Measurements from ENCODE around the gene FANCI. TPM values are rescaled to one million over a fixed set of nuclear protein-coding genes. Genes with fewer than 3 reads are reported as not detected.

Gene FANCI
- total and polyA plus RNA-seq, 2 of the 13 experiments (the other 11 are each of a cell fraction or from before 2014, with no cell fraction given): 15.7 to 68.8 TPM

GRCh38 chr15:89243691-89244573, at the start of gene FANCI (continued):
- no peak for TF ChIP-seq ZNF275 (CRISPR knock-in tag; IDR thresholded peaks at IDR 0.05; ENCODE audit: borderline replicate concordance)
- TF ChIP-seq ELF3 (CRISPR knock-in tag; IDR thresholded peaks at IDR 0.05): peak; percentile 64; the same call in 1 of the 2 replicates
- no peak for TF ChIP-seq ZNF550 (CRISPR knock-in tag; IDR thresholded peaks at IDR 0.05; ENCODE audit: borderline replicate concordance)
- no peak for TF ChIP-seq SRSF4 (IDR thresholded peaks at IDR 0.05; ENCODE audit: low read depth, low read length, poor library complexity, severe bottlenecking)
- TF ChIP-seq CHCHD3 (CRISPR knock-in tag; IDR thresholded peaks at IDR 0.05): no peak
- no peak for TF ChIP-seq SP5 (CRISPR knock-in tag; IDR thresholded peaks at IDR 0.05; ENCODE audit: borderline replicate concordance, low read depth)
- no peak for TF ChIP-seq ZBTB3 (CRISPR knock-in tag; IDR thresholded peaks at IDR 0.05; ENCODE audit: borderline replicate concordance, low read depth)
- TF ChIP-seq SMAD3 (CRISPR knock-in tag; IDR thresholded peaks at IDR 0.05): no peak
- peak; percentile 79 for TF ChIP-seq CSRNP1 (CRISPR knock-in tag; IDR thresholded peaks at IDR 0.05)
- peak; percentile 64 for TF ChIP-seq MED1 (CRISPR knock-in tag; IDR thresholded peaks at IDR 0.05)
- peak; percentile 99 for TF ChIP-seq CTCF (CRISPR knock-in tag; IDR thresholded peaks at IDR 0.05)
- TF ChIP-seq ZNF678 (CRISPR knock-in tag; IDR thresholded peaks at IDR 0.05): no peak
- no peak for TF ChIP-seq RFXANK (CRISPR knock-in tag; IDR thresholded peaks at IDR 0.05)
- TF ChIP-seq TEAD2 (CRISPR knock-in tag; IDR thresholded peaks at IDR 0.05): no peak
- TF ChIP-seq ISL2 (CRISPR knock-in tag; IDR thresholded peaks at IDR 0.05): 0 out of 2 replicates have a peak, but pooled peaks have one; percentile 49
- TF ChIP-seq ZNF232 (CRISPR knock-in tag; IDR thresholded peaks at IDR 0.05; ENCODE audit: borderline replicate concordance): 0 out of 2 replicates have a peak, but pooled peaks have one; percentile 53
- no peak for TF ChIP-seq KAT2B (IDR thresholded peaks at IDR 0.05; ENCODE audit: borderline replicate concordance, low read depth, low read length)
- TF ChIP-seq SPEN (CRISPR knock-in tag; IDR thresholded peaks at IDR 0.05; ENCODE audit: low read depth): peak; percentile 89
- peak; percentile 74; the same call in 1 of the 2 replicates for TF ChIP-seq HIC2 (CRISPR knock-in tag; IDR thresholded peaks at IDR 0.05; ENCODE audit: low read depth)
- TF ChIP-seq SP140L (CRISPR knock-in tag; IDR thresholded peaks at IDR 0.05; ENCODE audit: borderline replicate concordance): no peak; the same call in 1 of the 2 replicates
- no peak for TF ChIP-seq NR2F1 (CRISPR knock-in tag; IDR thresholded peaks at IDR 0.05)
- peak; percentile 88; the same call in 1 of the 2 replicates for TF ChIP-seq RNF2 (conservative IDR thresholded peaks at IDR 0.05; ENCODE audit: low read depth)
- TF ChIP-seq HMG20B (CRISPR knock-in tag; conservative IDR thresholded peaks at IDR 0.05): no peak
- no peak for TF ChIP-seq GFI1 (CRISPR knock-in tag; IDR thresholded peaks at IDR 0.05; ENCODE audit: borderline replicate concordance)

Measured in HepG2 (cell line).